D721Med (cell line): ENCODE data around the gene TERC.

ENCODE experiments used
- DNase-seq: peaks from one replicate; pipeline ENCODE4 v3.0.0; 2011; ENCODE audit warnings: low spot score; ENCODE audit not compliant: insufficient read length
- FAIRE-seq: peaks from 2 replicates; lab custom pipeline; 2011; peaks lifted over from hg19 to GRCh38; lab: Jason Lieb, UNC
- TF ChIP-seq, protein P1 (sequence below): IDR thresholded peaks from 2 replicates; pipeline ENCODE4 v1.5.1; 2012; ENCODE audit warnings: mild to moderate bottlenecking, control low read depth; ENCODE audit not compliant: insufficient read depth; ENCODE audit errors: missing control alignments

Gene TERC

DNA sequence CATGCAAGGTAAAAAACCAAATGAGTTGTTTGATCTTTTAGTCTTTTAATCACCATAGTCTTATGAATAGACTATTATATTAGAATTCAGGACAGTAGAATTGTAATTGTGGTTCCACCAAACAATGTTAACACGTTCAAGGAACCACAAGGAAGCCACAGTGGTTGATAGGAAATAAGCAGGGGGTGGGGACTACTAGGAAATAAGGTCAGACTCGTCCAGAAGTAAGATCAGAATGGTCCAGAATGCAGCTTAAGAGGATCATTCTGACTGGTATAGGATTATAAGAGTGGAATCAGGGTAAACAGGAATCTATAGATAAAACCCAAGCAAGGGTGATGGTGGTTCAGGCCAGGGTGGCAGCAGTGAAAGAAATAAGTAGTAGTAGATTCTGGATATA lies 15.9 kb upstream of the TERC start:
- DNase-seq (no peak), FAIRE-seq (no peak)
- TF ChIP-seq, protein P1, sequence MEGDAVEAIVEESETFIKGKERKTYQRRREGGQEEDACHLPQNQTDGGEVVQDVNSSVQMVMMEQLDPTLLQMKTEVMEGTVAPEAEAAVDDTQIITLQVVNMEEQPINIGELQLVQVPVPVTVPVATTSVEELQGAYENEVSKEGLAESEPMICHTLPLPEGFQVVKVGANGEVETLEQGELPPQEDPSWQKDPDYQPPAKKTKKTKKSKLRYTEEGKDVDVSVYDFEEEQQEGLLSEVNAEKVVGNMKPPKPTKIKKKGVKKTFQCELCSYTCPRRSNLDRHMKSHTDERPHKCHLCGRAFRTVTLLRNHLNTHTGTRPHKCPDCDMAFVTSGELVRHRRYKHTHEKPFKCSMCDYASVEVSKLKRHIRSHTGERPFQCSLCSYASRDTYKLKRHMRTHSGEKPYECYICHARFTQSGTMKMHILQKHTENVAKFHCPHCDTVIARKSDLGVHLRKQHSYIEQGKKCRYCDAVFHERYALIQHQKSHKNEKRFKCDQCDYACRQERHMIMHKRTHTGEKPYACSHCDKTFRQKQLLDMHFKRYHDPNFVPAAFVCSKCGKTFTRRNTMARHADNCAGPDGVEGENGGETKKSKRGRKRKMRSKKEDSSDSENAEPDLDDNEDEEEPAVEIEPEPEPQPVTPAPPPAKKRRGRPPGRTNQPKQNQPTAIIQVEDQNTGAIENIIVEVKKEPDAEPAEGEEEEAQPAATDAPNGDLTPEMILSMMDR = no peak

- no peak for FAIRE-seq
- TF ChIP-seq, protein P1 = no peak
- DNase-seq = no peak
Observed at GRCh38 chr3:169777822-169778221, 13.0 kb upstream of the TERC start.

GRCh38 chr3:169774186-169774585 lies 9.3 kb upstream of the TERC start:
- DNase-seq (no peak), FAIRE-seq (no peak)
- TF ChIP-seq, protein P1 = no peak

- DNase-seq (no peak), FAIRE-seq (peak; percentile 48)
- TF ChIP-seq, protein P1 = no peak
Observed at GRCh38 chr3:169772897-169773816, 8.3 kb upstream of the TERC start, which contains the start of gene MYNN. TSS of gene MYNN (plus strand) at chr3:169773396. CDS start at chr3:169774296, 900 bp downstream.

- TF ChIP-seq, protein P1 = no peak
- no peak for FAIRE-seq
- no peak for DNase-seq
Observed at GRCh38 chr3:169772305-169772896, 7.5 kb upstream of the TERC start.

- TF ChIP-seq, protein P1 = no peak
- FAIRE-seq = peak; percentile 38
- no peak for DNase-seq
Observed at GRCh38 chr3:169771497-169772304, 6.8 kb upstream of the TERC start.
